BJ (cell line): Measurements from ENCODE around the gene LRP1B. TPM values are rescaled to one million over a fixed set of nuclear protein-coding genes. Genes with fewer than 3 reads are reported as not detected.

Experiments
- CTCF ChIA-PET: fragments of 350-600 bp; formaldehyde crosslinking; extraction: SDS; loops from one replicate; lab custom pipeline; 2021; ENCODE audit warnings: antibody characterized with exemption, inconsistent platforms; lab: Yijun Ruan, JAX
- POLR2A ChIA-PET: fragments of 300-600 bp; sonication (Branson Sonifier 250); formaldehyde crosslinking; extraction: SDS; loops from one replicate; lab custom pipeline; 2021; ENCODE audit warnings: antibody characterized with exemption; lab: Charles Lee
- DNase-seq: peaks from one replicate; pipeline ENCODE4 v3.0.0-alpha.2; 2011; ENCODE audit warnings: low read depth
- H3K27me3 ChIP-seq: 2 replicates; pipeline ENCODE4 v1.6.0; 2011; ENCODE audit warnings: low read length; ENCODE audit not compliant: control insufficient read depth, insufficient read depth
- H3K36me3 ChIP-seq: 2 replicates; pipeline ENCODE4 v1.5.1; 2011; ENCODE audit warnings: low read length; ENCODE audit not compliant: control insufficient read depth, insufficient read depth
- H3K4me3 ChIP-seq: 2 replicates; pipeline ENCODE4 v1.5.1; 2011; ENCODE audit warnings: low read depth, mild to moderate bottlenecking, control low read depth, low read length
- polyA plus RNA-seq: library from polyadenylated mRNA; depleted of rRNA; stranded (reverse); fragments of >200 nt; gene quantifications from 2 replicates; pipeline ENCODE4 v1.2.3, GENCODE V29; 2011
- TF ChIP-seq, protein P1 (sequence below): IDR thresholded peaks from 2 replicates; pipeline ENCODE4 v1.5.1; 2011; ENCODE audit warnings: low read depth, mild to moderate bottlenecking, control low read depth, inconsistent platforms, low read length, moderate library complexity; ENCODE audit not compliant: insufficient read depth

LRP1B gene
- polyA plus RNA-seq, 1 experiment, result 0.04 TPM

DNA sequence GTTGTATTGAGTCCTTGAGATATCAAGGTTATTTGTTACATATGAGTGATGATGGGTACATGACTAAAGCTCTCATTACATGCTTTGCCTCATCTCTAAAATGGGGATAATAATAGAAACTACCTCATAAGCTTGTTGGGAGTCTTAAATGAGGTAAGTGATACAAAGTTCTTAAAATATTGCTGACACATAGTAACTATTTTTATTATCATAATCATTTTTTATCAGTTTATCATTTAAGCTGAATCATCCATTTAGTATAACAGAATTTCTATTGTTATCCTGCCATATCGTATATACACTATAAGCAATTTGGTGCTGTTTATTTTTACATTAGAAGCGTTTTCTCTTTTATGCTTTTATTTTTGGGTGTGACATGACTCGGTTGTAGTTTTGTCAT is 871.1 kb downstream of the LRP1B start:
- Histone ChIP-seq H3K4me3 (no peak overlapping the region), H3K36me3 (no peaks in the 10 kb centered on the region), H3K27me3 (no peaks in the 10 kb centered on the region)
- DNase-seq, result no peak
- ChIA-PET POLR2A (no interaction called here), CTCF (no interaction called here)
- TF ChIP-seq, protein P1, sequence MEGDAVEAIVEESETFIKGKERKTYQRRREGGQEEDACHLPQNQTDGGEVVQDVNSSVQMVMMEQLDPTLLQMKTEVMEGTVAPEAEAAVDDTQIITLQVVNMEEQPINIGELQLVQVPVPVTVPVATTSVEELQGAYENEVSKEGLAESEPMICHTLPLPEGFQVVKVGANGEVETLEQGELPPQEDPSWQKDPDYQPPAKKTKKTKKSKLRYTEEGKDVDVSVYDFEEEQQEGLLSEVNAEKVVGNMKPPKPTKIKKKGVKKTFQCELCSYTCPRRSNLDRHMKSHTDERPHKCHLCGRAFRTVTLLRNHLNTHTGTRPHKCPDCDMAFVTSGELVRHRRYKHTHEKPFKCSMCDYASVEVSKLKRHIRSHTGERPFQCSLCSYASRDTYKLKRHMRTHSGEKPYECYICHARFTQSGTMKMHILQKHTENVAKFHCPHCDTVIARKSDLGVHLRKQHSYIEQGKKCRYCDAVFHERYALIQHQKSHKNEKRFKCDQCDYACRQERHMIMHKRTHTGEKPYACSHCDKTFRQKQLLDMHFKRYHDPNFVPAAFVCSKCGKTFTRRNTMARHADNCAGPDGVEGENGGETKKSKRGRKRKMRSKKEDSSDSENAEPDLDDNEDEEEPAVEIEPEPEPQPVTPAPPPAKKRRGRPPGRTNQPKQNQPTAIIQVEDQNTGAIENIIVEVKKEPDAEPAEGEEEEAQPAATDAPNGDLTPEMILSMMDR, result no peak

DNA sequence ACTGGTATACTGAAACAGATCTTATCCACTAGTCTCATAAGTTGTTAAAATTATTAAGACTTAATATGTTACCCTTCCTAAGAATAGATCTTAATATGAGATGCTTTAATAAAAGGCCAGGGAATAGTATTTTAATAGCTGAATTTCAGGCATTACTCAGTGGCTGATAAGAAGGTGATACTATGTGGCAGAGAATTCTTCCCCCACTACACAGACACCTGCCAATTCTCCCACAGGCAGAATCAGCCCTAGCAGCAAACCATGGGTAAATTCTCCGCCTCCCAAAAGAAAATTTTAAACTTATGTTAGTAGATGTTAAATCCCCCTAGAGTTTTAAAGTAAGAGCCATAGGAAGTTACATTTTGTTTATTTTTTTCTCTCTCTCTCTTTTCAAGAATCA is 888.8 kb downstream of the LRP1B start:
- Histone ChIP-seq H3K27me3 (no peaks in the 10 kb centered on the region), H3K4me3 (no peak overlapping the region), H3K36me3 (no peaks in the 10 kb centered on the region)
- DNase-seq, result no peak
- ChIA-PET POLR2A (no interaction called here), CTCF (interaction anchor here (0.6 kb wide), 1 partner anchor 164 kb away, joined by 3 read pairs; no protein-coding TSS in a partner anchor)
- TF ChIP-seq, protein P1, result no peak

DNA sequence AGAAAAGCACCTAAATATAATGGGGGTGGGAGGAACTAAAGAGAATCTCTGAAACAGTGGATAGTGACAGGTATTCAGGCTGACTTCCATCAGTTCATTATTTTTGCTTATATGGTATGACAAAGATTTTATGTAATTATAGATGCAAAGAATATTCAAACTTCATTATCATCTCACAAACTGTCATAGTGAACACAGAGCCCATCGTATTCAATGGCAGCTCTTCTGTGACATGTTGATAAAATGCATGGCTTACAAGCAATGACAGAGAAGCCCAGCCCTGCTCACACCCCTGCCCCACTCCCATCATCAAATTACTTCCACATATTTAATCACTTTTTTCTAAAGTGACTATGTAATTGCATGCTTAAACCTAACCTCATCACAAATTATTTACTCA is 904.3 kb downstream of the LRP1B start:
- ChIA-PET POLR2A (no interaction called here), CTCF (no interaction called here)
- H3K4me3 ChIP-seq, result no peak overlapping the region
- H3K36me3 ChIP-seq, result no peaks in the 10 kb centered on the region
- TF ChIP-seq, protein P1, result no peak
- no peaks in the 10 kb centered on the region for H3K27me3 ChIP-seq
- no peak for DNase-seq

DNA sequence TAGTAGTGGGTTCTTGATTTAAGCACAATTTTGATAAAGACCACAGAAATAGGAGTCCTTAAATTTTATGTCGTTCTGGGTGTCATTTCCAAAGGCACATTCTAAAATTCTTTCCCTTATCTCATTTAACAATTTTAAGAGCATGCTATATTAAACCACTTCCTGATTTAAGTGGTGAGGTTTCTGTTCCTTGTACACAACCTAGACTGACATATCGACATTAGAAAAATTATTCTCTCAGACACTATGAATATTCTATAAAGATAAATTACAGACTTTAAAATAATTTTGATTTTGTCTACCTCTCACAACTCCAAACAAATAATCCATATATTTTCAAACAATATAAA is 923.8 kb downstream of the LRP1B start:
- TF ChIP-seq, protein P1, result no peak
- ChIA-PET CTCF (no interaction called here), POLR2A (no interaction called here)
- DNase-seq, result no peak
- Histone ChIP-seq H3K36me3 (no peaks in the 10 kb centered on the region), H3K27me3 (no peaks in the 10 kb centered on the region), H3K4me3 (no peak overlapping the region)

DNA sequence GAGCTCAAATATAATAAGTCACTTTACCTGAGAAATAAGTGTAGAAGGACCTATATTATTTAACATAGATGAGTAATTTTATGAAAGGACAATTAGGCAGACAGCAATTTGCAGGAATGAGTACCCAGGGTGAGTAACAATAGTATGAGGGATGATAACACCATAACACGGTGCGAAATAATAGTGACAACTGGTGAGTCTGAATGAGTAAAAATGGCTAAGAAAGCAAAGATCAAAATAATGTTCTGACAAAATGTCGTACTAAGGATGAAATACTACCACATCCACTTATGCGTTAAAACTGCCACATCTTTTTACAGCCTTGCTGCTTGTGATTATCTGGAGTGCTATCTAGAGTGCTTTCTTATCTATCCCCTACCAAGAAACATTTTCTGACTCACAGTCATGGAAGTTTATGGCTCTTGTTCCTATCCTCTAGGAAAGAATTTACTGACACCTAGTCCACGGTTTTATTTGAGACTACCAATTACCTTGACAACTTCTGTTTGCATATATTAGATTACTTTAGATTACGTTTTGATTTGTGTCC is 929.7 kb downstream of the LRP1B start:
- CTCF ChIA-PET, result no interaction called here
- TF ChIP-seq, protein P1, result no peak
- Histone ChIP-seq H3K4me3 (no peak overlapping the region), H3K36me3 (no peaks in the 10 kb centered on the region), H3K27me3 (no peaks in the 10 kb centered on the region)
- DNase-seq, result no peak
- POLR2A ChIA-PET, result no interaction called here
